NCI-H69 (cell line): ENCODE data around the gene CHMP1A.
"Not testable (repeated sequence)": the region's sequence is repeated elsewhere in the genome, so short reads cannot be mapped to it uniquely, and the experiment has no call there.

ENCODE experiments used
- DNase-seq: peaks from one replicate; lab custom pipeline; 2025; lab: John Stamatoyannopoulos, UW

Gene CHMP1A

GRCh38 chr16:89657442-89658220 lies at the start of gene CHMP1A, which contains the start of gene SPATA33:
TSS of gene CHMP1A (minus strand) at chr16:89657708. CDS start at chr16:89657588, 120 bp downstream.
TSS of gene SPATA33 (plus strand) at chr16:89657836. CDS start at chr16:89657912, 76 bp downstream.
- peak; percentile 91 for DNase-seq

DNA sequence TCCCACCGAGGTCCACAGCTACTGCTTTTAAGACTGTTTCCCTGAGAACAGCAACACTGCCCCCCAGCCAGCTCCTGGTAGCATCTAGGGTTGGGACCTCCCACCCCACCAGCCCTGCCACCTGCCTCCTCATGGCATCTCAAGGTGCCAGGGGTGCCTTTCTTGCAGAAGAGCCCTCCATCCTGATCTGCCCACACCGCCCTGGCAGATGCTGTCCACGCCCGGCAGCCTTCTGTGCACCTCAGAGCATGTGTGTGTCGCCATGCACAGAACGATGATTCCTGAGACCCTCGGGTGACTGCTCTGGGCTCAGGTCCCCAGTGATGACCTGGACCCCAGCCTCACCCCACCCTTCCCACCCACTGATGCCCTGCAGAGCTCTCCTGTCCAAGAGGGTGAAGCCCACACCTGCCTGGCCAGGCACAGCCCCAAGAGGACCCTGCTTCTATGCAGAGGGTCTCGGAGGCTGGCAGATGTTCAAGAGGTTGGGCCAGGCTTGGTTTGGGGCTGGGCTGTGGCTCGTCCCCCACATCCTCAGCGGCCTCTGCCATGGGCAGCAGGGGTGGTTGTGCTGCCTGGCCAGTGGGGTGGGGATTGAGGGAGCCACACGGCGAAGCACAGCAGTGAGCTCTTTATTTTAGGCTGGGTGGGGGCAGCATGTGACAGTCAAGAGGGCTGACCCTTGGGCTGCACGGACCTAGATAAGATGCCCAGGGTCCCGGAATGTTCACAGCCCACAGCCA lies 49.2 kb upstream of the CHMP1A start:
- no peak for DNase-seq

- no peak for DNase-seq
Measured at GRCh38 chr16:89705006-89705405, 47.5 kb upstream of the CHMP1A start.

GRCh38 chr16:89704281-89704680 lies 46.8 kb upstream of the CHMP1A start:
- no peak for DNase-seq

GRCh38 chr16:89701425-89702406 lies 44.2 kb upstream of the CHMP1A start, which contains the start of gene SPATA2L:
TSS of gene SPATA2L (minus strand) at chr16:89701705. CDS start at chr16:89701232, 473 bp downstream.
- peak; percentile 96 for DNase-seq

DNA sequence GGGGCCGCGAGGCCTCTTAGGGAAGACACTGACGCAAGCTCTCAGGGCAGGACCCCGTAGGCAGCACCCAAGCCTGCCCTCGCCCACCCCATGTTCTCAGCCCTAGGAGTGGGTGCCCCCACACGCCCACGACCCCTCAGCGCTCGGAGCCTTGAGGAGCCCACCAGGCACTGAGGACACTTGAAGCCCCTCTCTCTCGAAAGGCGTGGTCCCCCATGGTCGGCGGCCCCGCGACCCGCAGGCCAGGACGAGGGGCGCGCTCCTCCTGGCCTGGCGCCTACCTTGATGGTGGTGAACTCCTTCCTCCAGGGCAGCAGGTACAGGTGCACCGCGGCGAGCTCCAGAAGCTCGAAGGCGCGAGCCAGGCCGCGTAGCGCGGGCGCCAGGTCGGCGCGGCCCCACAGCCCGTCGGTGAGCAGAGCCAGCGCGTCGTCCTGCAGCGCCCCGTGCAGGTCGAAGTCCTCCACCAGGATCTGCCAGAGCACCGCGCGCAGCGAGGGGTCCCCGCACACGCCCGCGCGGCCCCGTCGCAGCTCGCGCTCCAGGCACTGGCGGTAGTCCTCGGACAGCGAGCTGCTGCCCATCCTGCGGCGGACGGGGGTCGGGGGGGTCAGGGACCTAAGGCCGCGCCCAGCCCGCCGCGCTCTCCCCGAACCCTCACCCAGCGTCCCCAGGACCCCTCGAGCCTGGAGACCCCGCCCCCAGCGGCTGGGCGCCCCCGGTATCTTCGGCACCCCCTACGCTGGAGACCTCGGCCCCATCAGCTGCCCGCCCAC lies 43.3 kb upstream of the CHMP1A start:
- peak; percentile 82 for DNase-seq

GRCh38 chr16:89700100-89700648 lies 42.7 kb upstream of the CHMP1A start:
- DNase-seq: peak; percentile 99

- DNase-seq: not testable (repeated sequence)
Measured at GRCh38 chr16:89699629-89700099, 42.2 kb upstream of the CHMP1A start.

- not testable (repeated sequence) for DNase-seq
Measured at GRCh38 chr16:89698717-89699116, 41.2 kb upstream of the CHMP1A start.

DNA sequence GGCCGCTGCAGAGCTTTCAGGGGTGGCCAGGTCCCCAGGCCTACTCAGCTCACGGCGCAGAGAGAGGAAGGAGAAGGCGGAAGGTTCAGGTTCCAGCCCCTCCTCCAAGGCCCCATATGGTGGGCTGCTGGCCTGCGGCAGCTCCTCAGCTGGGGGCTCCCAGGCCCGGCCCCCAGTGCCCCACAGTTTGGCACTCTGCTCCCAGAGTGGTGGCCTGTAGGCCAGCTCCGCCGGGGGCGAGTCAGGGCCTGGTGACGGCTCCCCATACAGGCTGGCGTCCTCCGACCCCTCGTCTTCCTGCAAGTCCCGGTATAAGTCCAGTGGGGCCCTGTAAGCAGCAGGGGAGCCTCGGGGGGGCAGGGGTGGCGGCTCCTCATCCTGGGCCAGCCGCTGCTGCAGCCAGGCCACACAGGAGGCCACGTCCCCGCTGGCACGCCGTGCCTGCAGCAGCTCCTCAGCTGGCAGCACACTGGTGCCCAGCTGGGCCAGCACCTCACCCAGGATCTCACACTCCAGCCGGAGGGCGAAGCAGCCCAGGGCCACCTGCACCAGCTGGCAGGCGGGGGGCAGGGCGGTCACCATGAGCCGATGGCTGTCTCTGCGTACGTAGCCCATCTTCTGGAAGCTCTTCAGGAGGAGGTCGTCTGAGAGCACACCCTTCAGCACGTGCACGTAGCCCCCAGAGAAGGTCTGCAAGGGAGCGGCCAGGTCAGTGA lies 40.3 kb upstream of the CHMP1A start:
- peak; percentile 57 for DNase-seq

DNA sequence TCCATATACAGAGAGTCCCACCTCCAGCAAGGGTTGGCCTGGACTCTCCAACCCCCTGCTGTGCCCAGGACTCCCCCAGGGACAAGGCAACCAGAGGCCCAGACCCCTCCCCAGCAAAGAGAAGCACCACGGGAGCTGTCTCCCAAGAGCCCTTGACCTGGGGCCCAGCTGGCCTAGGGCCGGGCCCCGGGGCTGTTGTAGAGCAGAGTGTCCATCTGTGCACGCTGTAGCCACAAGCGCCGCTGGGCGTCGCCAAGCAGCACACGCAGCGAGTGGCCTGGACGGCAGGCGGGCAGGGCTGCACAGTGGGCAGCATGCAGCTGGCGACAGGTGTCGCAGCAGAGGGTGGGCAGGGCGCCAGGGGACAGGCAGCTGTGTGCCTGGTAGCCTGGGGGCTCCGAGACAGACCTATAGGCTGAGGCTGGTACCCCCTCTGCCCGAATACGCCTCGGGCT lies 39.7 kb upstream of the CHMP1A start:
- peak; percentile 86 for DNase-seq

- DNase-seq: no peak
Measured at GRCh38 chr16:89696670-89697128, 39.2 kb upstream of the CHMP1A start.

GRCh38 chr16:89695875-89696669 lies 38.6 kb upstream of the CHMP1A start:
- no peak for DNase-seq

DNA sequence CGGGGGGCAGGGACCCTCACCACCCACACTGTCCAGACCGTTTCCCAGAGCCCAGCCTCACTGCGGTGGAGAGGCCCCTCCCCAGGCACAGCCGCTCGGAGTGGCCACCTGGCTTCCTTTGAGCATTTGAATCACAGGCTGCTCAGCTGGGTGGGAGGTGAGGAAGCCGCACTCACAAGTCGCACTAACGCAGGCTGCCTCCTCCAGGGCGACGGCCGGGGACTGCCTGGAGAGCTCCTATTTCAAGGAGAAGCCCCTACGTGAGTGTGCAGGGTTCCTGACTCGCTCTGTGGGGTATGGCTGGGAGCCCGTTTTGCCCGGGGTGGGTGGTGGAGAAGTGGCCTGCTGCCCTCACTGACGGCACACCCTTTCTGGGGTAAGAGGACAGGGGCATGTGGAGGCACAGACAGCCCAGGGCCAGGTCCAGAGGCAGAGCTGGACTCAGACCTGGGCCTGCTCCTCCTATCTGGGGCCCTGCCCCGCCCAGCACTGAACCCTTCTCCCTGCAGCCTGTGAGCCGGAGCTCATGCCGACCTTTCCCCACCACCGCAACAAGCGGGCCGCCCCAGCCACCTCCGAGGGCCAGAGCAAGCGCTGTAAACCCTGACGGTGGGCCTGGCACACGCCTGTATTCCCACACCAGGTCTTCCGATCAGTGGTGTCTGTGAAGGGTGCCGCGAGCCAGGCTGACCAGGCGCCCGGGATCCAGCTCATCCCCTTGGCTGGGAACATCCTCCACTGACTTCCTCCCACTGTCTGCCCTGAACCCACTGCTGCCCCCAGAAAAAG lies 37.8 kb upstream of the CHMP1A start:
- DNase-seq: no peak

DNA sequence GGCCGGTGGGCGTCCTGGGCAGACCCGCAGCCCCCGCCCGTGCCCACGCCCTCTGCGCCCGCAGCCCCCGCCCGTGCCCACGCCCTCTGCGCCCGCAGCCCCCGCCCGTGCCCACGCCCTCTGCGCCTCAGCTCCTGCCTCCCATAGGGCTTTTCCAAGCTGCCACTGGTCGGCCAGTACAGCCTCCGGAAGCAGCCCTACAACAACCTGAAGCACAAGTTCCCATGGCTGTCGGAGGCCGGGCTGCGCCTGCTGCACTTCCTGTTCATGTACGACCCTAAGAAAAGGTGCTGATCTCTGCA lies 37.2 kb upstream of the CHMP1A start:
- not testable (repeated sequence) for DNase-seq

DNA sequence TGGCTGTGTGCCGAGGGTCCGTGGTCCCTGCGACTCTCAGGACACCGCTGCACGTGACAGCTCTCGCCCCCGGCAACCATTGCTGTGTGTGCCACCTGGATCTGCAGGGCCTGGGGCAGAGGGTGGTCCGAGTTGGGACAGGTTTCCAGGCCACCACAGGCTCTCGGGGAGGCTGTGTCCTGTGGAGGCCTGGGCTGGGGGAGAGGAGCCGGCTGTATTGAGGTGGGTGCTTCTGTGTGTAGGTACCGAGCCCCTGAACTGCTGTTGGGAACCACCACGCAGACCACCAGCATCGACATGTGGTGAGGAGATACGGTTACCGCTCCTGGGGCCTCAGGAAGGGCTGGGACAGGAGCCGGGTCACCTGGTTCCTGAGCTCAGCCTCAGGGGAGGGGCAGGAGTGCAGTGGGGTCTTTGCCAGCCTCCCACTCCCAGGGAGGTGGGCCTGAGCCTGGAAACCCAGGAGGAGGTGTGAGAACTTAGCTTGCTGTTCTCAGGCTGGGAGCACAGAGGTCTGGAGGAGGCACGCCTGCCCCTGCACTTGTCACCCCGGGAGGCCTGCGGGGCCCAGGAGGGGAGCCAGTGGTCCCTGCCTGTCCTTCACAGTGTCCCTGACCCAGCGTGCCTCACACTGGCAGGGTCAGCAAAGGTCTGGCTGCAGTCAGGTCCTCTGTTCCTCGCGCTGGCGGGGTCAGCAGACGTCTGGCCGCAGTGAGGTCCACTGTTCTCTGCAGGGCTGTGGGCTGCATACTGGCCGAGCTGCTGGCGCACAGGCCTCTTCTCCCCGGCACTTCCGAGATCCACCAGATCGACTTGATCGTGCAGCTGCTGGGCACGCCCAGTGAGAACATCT lies 36.6 kb upstream of the CHMP1A start:
- no peak for DNase-seq

GRCh38 chr16:89693289-89693731 lies 35.8 kb upstream of the CHMP1A start:
- no peak for DNase-seq
